Measurements from ENCODE around the gene MRFAP1.

DNA sequence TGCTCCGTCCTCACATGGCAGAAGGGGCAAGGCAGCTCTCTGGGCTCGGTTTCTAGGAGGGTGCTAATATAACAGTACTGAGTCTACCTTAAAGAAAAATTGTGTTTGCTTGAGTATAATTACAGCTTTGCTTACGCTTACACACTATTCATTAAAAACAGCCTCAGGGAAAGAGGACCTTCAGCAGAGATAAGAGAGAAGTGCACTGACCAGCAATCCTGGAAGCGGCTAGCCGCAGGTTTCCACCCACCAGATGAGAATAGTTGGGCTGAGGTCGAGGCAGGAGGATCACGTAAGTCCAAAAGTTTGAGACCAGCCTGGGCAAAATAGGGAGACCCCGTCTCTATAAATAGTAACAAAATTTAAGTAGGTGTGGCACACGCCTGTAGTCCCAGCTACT, 15.2 kb upstream of the MRFAP1 start:
- TF ChIP-seq POLR2A (IDR thresholded peaks at IDR 0.05; ENCODE audit: low read depth, low read length) = no peak
- TF ChIP-seq POLR2AphosphoS5 (IDR thresholded peaks at IDR 0.05; ENCODE audit: low read depth, low read length) = no peak
- no peak for TF ChIP-seq TAF1 (IDR thresholded peaks at IDR 0.05; ENCODE audit: borderline replicate concordance, low read depth, low read length)
